Spleen (tissue), 7 donors: Measurements from ENCODE around the gene PAEP.
"Not testable (repeated sequence)": the region's sequence is repeated elsewhere in the genome, so short reads cannot be mapped to it uniquely, and the experiment has no call there.

Experiments
- POLR2A ChIP-seq, 3 donors: fragments of 450-650 bp; IDR thresholded peaks; one replicate each; pipeline ENCODE4 v1.5.1; 2017; ENCODE audit warnings: antibody characterized with exemption in 3 of 3, mild to moderate bottlenecking in 1 of 3
- POLR2AphosphoS5 ChIP-seq, 3 donors: sonication (generic); formaldehyde crosslinking; IDR thresholded peaks; one replicate each; pipeline ENCODE4 v1.5.1; 2017; ENCODE audit warnings: antibody characterized with exemption in 3 of 3
- TF ChIP-seq, protein P1 (sequence below), 11 experiments: fragments of 200-600 bp in 7 of 11; fragments of 450-650 bp in 4 of 11; sonication (generic) in 4 of 11; IDR thresholded peaks in 8 of 11; conservative IDR thresholded peaks in 3 of 11; 1 replicate in 7 of 11; 2 replicates in 4 of 11; pipeline versions ENCODE4 v1.4.0 to v1.8.0; 2016 to 2021; ENCODE audit warnings: antibody characterized with exemption in 11 of 11, inconsistent platforms in 4 of 11, mild to moderate bottlenecking in 1 of 11
- donor health status: DM: no; HTN: no; CAD: no; lungs with moderate emphysema.
- donor health status: DM: no; HTN: no; CAD: no.
- donor health status: DM: no; HTN: no; CAD: no.

GRCh38 chr9:135543262-135543894 lies 18.2 kb upstream of the PAEP start:
- TF ChIP-seq, protein P1, sequence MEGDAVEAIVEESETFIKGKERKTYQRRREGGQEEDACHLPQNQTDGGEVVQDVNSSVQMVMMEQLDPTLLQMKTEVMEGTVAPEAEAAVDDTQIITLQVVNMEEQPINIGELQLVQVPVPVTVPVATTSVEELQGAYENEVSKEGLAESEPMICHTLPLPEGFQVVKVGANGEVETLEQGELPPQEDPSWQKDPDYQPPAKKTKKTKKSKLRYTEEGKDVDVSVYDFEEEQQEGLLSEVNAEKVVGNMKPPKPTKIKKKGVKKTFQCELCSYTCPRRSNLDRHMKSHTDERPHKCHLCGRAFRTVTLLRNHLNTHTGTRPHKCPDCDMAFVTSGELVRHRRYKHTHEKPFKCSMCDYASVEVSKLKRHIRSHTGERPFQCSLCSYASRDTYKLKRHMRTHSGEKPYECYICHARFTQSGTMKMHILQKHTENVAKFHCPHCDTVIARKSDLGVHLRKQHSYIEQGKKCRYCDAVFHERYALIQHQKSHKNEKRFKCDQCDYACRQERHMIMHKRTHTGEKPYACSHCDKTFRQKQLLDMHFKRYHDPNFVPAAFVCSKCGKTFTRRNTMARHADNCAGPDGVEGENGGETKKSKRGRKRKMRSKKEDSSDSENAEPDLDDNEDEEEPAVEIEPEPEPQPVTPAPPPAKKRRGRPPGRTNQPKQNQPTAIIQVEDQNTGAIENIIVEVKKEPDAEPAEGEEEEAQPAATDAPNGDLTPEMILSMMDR (IDR thresholded peaks at IDR 0.05 in 8 of 11, conservative IDR thresholded peaks at IDR 0.05 in 3 of 11) = not testable (repeated sequence)
- not testable (repeated sequence) for TF ChIP-seq POLR2A, POLR2AphosphoS5 (IDR thresholded peaks at IDR 0.05)
